Measurements from ENCODE around the gene GAB1.

The GAB1 gene

DNA sequence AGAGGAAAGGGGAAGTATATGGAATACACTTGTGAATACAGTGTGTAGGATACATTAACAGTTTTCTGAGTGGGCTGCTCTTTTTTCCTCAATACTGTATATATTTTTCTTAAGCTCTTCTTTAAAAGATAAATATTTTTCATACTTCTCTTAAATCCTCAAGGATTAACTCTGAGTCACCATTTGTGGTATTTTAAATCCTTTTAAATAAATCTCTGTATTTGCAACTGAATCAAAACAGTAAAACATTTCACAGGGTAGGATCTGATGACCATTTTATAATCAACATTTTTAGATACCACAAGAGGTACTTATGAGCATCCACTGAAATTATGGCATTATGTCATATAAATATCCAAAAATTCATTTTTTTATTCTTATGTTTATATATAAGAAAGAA is 87.6 kb downstream of the GAB1 start:
- DNase-seq, result peak; percentile 20

DNA sequence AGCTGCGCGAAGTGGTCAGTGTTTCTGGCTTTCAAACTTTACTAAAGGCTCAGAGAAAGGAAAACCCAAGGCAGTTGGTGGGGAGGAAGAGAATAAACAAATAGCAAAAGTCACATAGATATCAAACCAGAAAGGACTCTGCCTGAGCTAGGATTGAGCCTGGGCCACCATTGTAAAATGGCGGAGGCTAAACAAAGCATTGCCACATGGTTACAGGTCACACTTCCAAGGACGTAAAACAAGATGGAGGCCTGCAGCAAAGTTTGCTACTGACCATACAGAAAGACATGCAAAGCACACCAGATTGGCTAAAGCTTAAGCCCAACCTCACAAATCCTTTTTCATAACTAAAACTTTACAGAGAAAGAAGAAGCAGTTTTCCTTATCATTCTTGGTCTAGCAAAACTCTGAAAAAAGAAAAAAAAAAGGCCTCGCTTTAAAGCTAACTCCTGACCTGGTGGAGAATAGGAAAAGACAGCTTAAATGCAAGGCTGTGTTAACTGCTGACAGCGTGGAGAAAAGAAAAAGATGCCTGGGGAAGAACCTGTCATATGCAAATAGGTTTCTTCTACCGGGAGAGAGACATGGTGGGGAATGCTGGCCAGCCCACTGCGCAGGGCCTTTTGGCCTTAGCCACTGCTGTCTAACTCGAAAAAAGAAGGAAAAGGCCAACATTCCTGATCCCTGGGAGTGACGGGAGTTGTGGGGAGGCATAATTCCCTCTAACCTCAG is 95.0 kb downstream of the GAB1 start:
- DNase-seq, result no peak

GRCh38 chr4:143432258-143432591 is 95.5 kb downstream of the GAB1 start:
- no peak for DNase-seq

DNA sequence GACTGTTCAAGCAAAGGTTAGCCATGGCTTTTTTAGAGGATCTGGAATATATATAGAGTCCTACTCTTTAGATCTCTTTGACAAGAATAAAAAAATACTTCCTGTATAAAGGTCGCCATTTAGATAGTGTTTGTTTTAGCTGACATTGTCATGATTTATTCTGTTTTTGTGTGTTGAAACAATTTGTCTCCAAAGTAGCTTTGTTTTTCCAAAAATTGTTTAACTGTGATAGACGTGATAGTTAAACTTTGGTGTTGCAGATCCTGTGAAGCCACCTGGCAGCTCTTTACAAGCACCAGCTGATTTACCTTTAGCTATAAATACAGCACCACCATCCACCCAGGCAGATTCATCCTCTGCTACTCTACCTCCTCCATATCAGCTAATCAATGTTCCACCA is 96.6 kb downstream of the GAB1 start:
- DNase-seq, result no peak

DNA sequence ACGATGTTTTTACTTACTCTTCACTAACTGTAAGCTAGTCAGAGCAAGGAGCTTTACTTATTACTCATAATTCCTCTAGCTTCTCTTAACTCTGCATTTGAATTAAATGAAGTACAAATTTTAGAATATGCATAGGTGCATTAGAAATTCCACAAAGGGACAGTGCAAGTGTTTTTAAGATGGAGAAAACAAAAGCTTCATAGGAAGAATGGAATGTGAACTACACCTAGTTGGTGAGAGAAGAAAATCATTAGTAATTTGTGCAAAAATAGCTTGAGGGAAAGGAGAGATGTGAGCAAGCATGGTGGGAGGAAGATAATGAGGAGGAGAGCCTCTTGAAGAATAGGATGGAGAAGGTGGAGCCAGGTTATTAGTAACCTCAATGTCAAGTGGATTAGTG is 99.3 kb downstream of the GAB1 start:
- DNase-seq, result no peak

DNA sequence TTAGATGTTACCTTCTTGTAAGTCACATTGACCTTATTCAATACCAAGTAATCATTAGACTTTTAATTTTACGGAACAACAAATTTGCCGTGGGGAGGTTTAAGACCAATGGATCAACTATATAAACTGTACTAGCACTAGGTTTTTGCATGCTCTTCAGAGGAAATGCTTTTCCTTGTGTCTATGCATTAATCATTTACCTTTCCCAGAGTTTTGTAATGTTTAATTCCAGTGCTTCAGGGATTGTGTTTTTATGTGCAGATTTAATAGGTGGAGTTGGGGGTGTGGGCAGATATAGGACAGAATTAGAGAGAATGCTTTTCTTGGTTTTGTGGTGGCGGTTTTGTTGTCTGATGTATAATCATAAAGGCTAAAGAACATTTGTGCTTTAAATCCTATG is 100.8 kb downstream of the GAB1 start:
- no peak for DNase-seq

- no peak for DNase-seq
These were observed 101.3 kb downstream of the GAB1 start for GRCh38 chr4:143437937-143438336.

DNA sequence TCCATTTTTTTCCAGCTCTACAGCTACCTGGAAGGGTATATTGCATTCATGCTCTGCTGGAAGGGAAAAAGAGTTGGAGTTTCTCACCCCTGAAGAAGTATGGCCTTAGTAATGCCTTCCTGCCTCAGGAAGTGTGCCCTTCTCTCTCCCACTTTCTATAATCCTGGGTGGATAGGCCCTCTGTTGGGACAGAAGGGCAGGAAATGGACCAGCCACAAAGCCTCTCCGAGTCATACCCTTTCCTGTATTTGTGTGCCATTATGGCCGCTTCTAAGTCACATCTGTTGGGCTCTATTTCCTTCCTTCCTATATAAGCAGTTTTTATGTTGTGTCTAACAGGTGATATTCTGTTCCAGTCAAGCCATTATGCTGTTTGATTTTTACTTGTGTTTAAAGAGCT is 102.0 kb downstream of the GAB1 start:
- DNase-seq, result peak; percentile 3

GRCh38 chr4:143441109-143441508 is 104.4 kb downstream of the GAB1 start:
- DNase-seq, result no peak

DNA sequence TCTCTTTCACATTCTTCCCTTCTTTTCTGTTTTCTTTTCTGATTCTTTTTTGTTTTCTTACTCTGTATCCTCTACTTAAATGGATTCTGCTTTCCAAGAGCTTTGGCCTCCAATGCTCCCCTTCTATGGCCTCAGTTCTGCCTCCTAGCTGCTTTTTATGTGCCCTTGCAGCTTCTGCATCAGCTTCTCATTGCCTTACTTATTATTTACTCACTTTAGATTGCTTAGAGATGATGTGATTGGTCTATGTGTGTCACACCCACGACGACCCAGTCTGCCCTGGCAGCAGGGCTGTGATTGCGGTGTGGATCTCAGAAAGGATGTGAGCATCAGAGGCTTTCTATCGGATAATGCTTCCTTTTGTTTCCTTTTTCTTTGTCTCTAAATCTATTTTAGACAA is 105.0 kb downstream of the GAB1 start:
- no peak for DNase-seq

DNA sequence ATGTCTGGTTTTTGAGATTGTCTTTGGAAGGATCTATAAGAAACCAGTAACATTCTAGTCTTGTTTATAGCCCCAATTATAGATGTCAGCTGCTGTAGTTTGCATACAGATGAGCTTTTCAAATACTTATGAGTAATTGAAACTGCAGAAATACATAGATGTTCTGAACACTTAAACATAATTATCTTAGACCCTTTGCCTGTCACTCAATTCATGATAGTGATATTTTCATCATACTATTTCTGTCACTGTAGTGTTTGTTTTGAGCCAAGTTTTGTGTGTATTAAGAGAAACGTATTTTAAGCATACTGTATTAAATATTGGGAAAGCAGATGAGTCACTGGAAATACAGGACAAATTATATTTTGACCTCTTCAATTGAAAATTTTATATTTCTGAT is 107.1 kb downstream of the GAB1 start:
- DNase-seq, result no peak

DNA sequence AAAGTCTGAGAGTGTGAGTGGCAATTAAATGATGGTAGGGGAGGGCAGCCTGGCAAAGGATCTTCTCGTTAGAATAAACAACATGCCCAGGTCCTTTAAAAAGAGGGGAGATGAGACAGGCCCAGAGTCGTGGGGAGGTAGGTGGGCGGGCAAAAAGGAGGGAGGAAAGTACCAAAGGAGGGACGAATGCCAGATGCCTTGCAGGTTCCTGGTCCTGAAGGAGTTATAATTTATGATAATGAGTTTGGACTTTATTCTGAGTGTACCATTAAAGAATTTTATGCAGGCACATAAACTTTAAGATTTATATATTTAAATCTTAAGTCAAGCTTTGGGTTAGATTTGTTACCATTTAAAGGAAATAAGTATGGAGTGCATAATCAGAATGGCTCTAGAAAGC is 114.5 kb downstream of the GAB1 start:
- no peak for DNase-seq

DNA sequence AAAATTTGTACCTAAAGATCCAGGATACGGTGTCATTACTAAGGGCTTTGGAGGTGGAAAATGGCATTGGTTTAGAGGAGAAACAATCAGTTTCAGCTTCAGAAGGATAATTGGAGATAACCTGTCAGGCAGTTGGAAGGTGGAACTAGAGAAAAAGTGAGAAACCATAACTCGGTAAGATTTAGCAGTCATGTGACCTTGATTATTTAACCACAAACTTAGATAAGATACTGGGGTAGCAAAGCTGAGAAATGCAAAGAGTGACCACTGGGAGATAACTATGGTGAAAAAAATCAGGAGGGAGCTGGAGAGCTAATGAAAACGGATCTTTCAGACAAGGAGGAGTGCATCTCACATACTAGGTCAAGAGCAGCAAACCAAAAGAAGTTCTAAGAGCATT is 118.5 kb downstream of the GAB1 start:
- DNase-seq, result no peak

DNA sequence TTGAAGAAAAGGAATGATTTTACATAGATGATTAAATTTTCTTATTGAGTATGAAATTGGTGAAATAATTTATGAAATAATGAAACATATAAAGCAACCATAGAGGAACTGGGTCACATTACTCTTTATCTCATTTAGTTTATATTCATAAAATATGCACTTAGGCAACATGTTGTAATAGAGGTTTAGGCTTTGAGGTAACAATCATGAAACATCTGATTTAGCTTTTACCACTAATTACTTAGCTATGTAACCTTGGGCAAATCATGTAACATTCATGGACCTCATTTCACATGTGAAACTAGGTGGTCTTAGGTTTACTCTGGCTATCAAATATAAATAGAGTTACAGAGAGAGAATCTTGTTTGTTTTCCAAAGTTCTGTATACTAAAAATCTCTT is 122.3 kb downstream of the GAB1 start:
- DNase-seq, result no peak

DNA sequence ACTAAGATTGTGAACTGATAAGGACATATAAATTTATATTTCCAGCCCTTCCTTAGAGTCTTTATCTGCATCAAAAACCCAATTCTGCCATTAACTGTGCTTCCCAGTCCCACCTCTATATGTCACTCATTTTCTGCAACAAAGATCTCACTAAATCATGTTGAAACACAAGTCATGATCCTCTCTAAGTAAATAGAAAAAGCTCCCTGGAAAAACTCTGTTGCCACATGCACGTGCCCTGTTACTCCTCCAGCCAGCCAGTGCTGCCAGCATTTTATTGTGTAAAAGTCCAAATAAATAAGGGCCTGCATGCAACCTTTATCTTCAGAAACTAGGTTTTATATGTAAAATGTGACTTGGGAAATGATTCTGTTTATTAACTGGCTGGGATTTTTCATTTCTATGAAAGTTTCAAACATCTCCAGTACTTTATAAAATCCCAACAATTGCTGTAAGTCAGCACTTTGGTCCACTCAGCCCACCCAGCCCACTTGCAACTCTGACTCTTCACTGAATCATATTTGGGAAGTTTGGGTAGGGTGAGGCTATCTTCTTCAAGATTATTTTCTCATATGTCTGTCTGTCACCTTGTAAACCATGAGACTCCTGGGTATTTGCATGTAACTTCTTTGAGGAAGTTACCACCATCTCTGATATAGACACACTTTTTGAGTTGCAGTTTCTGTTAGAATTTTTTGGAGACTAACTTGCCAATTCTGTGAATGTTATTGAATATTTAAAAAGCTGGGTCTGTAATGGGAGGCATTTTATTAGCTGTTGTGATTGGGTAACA is 136.9 kb downstream of the GAB1 start:
- DNase-seq, result no peak

DNA sequence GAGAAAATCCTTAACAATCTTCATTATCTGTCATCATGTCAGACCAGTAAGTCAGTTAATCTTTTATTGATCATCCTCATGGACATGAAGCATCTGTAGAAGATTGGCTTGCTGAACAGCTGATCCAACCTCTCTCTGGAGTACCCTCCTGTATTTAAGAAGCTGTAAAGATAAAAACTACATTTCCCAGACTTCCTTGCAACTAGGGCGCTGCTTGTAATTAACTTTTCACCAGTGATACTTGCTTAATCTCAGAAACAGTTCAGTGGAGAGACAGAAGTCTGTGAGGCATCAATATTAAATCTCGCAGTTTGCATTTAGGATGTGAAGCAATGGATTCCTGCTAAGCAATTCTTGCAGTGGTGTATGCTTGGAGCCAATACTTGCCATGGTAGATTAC is 140.8 kb downstream of the GAB1 start:
- no peak for DNase-seq

GRCh38 chr4:143481361-143481760 is 144.7 kb downstream of the GAB1 start:
- no peak for DNase-seq

- DNase-seq, result peak; percentile 41
These were observed 146.2 kb downstream of the GAB1 start for GRCh38 chr4:143482840-143483239.

DNA sequence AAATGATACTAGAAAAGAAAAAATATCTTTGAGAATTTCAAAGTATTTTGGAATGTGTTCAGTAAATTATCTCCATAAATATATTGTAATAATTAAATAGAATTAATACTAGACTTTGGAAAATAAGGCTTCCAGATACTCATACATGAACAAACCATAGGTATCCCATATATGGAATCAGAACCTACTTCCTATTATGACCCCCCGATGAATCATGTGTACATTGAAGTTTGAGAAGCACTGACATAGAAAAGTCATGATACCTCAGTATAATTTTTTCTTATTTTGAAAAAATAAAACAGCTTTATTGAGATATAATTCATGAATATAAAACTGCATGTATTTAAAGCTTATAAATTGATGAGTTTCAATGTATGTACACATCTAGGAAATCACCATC is 149.6 kb downstream of the GAB1 start:
- DNase-seq, result no peak

DNA sequence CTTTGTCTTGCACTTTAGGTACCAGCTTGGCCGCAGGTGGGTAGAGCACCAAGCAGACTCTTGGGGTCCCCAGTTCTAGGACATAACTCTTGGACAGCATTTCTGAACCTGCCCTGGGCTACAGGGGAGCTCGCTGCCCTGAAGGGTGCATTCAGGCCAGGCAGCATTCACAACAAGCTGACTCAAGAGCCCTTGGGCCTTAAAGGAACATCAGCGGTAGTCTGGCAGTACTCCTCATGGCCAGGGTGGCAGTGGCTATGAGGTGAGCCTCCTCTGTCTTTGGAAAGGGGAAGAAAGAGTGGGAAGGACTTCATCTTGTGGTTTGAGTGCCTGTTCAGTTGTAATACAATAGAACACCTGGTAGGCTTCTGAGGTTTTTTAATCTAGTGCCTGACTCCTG is 152.0 kb downstream of the GAB1 start:
- DNase-seq, result peak; percentile 3

DNA sequence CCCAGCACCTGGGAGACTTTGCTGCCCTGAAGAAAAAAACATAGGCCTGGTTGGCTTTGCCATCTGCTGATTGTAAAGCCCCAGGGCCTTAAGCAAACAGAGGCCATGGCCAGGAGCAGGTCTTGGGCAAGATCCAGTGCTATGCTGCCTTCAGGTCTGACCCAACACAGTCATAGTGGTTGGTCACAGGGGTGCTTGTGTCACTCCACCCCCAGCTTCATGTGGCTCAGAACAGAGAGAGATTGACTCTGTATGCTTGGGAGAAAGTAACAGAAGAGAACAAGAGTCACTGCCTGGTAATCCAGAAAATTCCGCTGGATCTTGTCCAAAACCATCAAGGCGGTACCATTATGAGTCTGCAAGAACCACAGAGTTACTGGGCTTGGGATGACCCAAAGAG is 152.4 kb downstream of the GAB1 start:
- peak; percentile 21 for DNase-seq

DNA sequence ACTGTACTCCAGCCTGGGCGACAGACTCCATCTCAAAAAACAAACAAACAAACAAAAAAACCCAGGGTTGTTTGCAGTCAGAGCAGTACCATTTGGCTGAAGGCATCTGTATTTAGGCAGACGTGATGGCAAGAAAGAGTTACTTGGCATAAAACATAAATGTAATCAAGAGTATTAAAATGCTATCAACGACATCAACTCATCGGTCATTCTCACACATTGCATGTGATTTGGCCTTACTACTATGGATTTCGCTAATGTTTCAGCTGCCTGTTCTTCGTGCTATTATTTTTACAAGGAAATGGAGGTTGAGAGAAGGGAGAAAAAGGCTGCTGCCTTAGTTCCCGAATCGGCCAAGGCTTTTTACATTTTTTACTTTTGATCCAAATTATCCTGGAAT is 161.3 kb downstream of the GAB1 start:
- DNase-seq, result no peak

DNA sequence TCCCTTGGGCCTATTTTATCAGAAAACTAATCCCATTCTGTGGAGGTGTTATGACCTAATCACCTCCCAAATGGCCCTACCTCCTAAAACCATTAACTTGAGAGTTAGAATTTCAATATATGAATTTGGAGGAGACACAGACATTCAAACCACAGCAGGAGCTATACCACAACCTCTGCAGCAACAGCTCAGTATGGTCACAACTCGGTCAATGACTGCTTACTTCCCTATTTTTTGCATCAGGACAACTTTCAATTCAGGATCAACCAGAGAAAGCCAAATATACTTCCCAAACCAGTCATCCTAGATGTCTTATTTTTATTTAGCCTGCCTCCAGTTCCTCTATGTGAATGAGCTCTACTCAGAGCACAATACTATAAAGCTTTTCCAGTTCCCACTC is 165.6 kb downstream of the GAB1 start:
- DNase-seq, result no peak

DNA sequence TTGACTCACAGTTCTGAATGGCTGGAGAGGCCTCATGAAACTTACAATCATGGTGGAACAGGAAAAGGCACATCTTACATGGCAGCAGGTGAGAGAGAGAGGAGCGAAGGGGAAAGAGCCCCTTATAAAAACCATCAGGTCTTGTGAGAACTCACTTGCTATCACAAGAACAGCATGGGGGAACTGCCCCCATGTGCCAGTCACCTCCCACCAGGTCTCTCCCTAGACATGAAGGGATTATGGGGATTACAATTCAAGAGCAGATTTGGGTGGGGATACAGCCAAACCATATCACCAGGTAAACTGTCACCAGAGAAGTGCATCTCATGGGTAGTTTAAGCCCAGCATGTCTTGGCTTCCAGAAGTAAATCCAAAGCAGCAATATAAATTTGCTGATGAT is 169.4 kb downstream of the GAB1 start:
- DNase-seq, result no peak

- no peak for DNase-seq
These were observed 175.2 kb downstream of the GAB1 start for GRCh38 chr4:143511906-143512305.
